Stimulated activated CD8-positive, alpha-beta memory T cell treated with anti-CD3 and anti-CD28 coated beads, Interleukin-15, amount 100 ng/mL, for 4 hours (primary cell): ENCODE data around the gene SCYGR3.
"Not testable (repeated sequence)": the region's sequence is repeated elsewhere in the genome, so short reads cannot be mapped to it uniquely, and the experiment has no call there.

Experiments
- DNase-seq, 2 donors: peaks; one replicate each; pipeline ENCODE4 v3.0.0-alpha.2; 2020; ENCODE audit warnings: low read depth in 2 of 2

The SCYGR3 gene

DNA sequence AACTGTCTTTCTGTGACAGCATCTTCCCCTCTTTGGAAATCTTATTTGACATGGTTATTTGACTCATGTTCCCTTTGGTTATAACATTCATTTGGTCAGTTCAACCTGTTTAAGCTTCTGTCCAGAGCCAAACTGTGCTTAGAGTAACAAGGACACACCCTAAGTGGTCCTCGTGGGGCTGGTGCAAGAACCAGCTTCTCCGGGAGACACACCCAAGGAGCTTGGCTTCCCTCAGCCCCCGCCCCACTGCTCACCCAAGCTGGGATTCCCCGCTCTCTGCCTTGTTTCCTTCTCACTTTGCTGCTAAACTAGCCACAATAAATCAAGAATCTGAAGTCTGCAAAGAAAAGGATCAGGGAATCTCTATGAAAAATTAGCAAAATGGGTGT lies 1.4 kb downstream of the SCYGR3 start:
- no peak for DNase-seq

DNA sequence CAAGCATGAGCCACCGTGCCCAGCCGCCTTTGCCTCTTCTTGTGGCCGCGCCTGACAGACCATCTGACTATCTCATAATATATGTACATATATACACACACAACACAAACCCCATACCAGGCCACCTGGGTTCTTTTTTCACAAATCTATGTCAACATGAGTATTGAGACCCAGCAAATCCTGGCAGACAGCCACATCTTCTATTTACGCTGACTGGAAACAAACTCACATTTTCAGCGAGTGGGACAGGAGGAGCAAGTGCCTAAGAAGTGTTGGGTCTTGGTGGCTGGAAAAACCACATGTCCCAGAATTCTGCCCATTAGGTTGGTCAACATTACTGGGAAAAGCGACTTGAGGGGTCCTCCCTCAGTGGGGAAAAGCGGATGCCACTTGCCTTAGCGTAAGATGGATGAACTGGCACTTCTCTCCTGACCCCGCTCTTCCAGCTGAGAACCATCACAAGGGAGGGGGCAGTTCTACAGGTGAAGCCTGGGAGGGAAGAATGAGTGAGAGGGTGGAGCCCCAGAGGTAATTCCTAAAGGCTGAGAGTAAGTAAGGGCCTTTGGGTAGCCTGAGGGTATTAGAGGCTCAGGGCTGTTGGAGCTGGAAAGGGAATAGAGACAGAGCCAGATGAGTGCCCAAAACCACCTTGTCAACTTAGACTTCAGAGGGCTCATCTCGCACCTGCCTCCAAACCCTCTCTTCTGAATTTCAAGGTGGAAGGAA lies 1.9 kb downstream of the SCYGR3 start:
- no peak for DNase-seq

DNA sequence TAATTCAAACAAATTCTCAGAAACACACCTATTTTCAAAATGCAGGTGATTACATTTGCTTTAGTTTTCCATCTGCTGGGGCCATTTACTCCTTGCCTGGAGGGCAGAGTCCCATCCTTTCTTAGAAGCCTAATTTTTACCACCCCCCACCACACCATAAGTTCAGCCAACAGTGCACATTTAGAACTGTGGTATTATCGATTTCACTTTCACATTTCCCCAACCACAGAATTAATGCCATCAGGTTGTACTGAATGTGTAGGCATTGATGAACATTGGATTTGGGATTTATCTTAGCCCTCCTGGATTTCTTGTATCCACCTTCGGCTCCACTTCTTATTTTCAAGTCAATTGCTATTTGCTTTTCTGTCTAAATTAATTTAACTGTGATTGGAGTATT lies 4.5 kb downstream of the SCYGR3 start:
- DNase-seq: no peak

DNA sequence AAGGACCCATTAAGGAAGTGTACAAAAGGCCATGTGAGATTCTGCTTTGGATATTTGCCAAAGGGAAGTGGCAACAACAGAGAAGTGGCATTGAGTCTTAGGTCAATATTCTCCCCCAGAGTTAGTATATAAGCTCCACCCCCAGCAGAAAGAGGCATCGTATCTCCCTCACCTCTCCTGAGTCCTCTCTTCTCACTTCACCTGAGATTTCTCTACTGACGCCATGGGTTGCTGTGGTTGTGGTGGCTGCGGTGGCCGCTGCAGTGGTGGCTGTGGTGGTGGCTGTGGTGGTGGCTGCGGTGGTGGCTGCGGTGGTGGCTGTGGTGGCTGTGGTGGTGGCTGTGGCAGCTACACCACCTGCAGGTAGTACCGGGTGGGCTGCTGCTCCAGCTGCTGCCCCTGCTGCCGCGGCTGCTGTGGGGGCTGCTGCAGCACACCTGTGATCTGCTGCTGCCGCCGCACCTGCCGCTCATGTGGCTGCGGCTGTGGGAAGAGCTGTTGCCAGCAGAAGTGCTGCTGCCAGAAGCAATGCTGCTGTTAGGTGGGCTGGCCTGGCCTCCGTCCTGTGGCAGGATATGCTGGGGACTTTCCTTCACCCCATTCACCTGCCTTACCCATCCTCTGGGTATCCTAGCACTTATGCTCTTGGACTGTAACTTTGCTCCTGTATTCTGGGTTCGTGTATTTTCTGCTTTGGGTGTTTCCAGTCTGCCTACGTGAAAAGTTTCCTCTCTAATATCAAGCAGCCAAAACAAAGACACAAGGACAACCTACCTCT lies 5.9 kb downstream of the SCYGR3 start:
- no peak for DNase-seq

DNA sequence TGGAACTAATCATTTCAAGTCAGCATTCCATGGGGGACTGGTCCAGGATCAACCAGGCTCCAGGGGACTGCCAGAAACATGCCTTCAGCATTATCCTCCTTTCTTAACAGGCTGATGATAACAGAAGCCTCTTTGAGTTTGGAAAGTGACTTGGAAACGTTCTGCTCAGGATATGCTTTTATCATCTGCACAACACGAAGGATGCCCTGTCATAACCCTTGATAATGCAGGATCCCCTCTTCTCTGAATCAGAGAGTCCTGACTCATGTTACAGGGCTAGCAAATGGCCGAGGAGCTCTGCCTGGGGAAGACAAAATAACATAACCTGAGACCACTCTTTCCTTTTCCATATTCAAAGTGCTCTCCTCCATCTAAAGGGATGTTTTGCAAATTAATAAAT lies 6.7 kb downstream of the SCYGR3 start:
- no peak for DNase-seq

DNA sequence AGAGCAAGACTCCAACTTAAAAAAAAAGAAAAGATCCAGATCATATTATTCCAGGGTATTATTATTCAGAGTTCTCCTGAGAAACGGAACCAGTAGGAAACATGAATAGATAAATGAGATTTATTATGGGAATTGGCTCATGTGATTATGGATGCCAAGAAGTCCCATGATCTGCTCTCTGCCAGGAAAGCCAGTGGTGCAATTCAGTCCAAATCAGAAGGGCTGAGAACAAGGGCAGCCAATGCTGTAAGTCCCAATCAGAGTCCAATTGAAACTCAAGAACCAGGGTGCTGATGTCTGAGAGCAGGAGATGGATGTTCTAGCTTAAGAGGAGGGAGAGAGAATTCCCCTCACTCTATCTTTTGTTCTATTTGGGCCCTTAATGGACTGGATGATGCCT lies 8.2 kb downstream of the SCYGR3 start:
- DNase-seq: no peak

DNA sequence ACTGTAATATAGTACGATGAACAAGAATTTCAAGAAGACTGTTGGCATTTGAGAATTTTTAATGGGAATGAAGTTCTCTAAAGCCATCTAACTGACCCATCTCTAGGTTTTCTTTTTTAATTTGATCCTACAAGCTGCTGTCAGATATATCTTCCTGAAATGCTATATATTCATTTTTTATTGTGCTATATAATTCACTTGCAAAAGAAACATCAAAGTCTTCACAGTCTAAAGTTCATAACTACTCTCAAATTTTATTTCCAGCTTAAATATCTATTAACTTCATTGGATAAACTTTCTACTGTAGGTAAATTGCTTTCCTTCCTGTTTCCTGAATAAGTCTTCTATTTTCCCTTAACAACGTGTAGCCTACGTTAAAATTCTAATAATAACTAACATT lies 12.3 kb downstream of the SCYGR3 start:
- DNase-seq: no peak

DNA sequence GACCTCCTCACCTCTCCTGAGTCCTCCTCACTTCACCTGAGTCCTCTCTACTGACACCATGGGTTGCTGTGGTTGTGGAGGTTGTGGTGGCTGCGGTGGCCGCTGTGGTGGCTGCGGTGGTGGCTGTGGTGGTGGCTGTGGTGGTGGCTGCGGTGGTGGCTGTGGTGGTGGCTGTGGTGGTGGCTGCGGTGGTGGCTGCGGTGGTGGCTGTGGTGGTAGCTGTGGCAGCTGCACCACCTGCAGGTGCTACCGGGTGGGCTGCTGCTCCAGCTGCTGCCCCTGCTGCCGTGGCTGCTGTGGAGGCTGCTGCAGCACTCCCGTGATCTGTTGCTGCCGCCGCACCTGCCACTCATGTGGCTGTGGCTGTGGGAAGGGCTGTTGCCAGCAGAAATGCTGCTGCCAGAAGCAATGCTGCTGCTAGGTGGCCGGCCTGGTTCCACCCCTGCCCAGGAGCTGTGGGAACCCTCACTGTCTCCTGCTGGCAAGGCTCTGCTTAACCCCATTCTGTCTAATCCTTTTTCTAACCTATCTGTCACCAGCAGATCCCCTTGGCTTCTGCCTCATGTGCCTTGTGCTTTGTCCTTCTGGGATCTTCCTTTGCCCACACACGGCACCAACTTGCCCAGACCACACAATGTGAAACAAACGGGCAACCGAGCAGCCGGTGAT lies 15.7 kb downstream of the SCYGR3 start, which contains the start of gene SCYGR2:
Gene SCYGR2, plus strand, starts transcription at position 59 of the 669 bp plus-strand sequence. Its CDS starts 0 bp downstream, at position 59.
- DNase-seq: not testable (repeated sequence)

DNA sequence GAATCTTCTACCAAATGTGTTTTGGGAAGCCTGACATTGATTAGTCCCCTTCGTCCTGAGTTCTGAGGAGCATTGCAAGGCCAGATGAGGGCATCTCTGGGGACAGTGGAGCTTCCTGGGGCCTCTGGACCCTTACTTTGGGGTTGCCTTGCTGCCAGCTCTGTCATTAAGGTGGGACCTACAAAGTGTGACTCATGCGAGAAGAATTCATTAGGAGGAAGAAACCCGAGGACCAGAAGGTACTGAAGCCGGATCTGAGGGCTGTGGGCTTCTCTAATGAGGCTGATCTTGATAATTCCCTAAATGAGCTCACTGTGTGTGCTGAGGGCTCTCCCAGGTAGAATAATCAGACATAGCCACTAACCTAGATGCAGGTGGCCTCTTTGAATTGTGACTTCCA lies 16.6 kb downstream of the SCYGR3 start:
- DNase-seq: no peak

DNA sequence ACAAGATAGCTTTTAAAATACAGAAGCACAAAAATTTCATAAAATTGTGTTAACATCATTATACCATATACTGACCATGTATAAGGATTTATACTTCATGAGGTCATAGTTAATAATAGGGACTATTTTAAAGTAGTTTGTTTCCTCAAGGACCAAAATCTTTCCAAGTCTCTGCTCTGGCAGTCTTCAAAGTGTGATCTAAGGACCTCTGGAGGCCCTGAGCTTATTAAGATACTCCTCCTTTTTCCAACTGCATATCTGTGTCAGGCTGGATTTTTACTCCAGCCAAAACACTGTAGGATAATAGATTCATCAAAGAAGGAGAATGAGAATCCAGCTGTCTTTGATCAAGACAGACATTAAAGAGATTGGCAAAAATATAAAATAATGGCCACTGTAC lies 17.6 kb downstream of the SCYGR3 start:
- DNase-seq: no peak

DNA sequence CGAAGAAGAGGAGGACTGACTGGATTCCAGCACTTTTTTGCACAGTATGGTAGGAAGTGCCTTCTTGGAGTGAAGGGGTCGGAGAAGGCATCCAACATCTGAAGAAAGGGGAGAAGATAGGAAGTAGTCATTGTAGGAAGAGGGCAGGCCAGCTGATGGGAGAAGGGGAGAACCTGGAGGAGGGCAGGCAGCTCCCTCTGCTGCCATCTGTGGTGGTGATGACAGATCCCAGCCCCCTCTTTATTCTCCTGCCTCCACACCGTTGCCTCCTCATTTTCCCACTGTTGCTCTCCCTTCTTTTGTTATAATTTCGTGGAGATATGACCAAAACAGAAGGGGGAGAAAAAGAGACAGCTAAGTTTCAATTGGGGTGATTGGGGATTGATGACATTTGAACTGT lies 18.8 kb downstream of the SCYGR3 start:
- DNase-seq: no peak

DNA sequence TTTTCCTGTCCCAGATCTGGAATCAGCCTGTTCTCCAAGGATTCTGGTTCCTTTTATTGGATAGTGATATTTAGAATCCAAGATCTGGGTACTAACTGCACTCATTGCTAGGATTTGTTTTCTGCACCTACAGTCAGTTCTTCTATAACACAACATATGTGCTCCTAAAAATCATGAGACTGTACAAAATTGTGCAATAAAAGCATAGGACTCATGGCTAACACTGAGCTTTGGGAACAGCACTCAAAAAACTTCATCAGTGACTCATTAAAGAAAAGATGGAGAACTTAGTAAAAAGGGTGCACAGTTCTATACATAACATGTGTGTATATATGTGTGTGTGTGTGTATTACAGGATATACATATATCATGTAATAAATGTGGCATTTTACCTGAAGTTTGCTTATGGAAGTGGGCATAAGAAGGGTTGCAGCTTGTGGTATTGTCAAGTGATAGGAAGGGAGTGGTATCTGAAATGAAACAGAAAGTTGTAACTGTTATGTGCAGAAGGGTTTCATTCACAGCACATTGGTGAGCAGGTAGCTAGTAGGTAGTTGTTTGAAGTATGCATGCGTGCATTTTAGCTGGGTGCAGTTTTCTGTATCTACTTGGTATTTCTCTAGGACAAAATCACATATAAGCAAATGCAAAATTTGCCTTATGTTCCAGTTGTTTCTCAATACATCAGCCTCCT lies 21.8 kb downstream of the SCYGR3 start:
- DNase-seq: no peak

DNA sequence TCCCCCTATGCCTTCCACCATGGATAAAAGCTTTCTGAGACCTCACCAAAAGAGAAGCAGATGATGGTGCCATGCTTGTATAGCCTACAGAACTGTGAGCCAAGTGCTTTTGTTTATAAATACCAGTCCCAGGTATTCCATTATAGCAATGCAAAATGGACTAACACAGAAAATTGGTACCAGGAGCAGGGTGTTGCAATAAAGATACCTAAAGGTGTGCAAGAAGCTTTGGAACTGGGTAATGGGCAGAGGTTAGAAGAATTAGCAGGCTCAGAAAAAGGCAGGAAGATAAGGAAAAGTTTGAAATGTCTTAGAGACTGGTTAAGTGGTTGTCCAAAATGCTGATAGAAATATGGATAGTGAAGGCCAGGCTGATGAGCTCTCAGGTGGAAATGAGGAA lies 32.3 kb downstream of the SCYGR3 start:
- DNase-seq: no peak

DNA sequence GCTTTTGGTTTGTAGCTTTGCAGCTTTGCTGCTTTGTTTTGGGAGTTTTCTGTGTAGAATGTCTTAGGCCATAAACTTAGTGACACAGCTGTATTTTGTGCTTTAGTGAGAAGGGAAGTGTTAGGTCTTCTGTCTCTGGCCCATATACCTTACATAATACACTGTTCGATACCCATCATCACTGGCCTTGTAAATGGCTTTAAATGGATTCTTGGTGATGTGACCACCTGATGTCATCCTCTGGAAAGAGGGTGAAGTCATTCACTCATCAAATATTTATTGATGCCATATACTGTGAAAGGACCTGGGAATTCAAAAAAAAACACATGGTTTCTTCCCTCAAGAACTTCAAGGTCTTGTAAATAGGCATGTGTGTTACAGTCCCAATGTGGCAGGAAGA lies 34.8 kb downstream of the SCYGR3 start:
- DNase-seq: no peak

DNA sequence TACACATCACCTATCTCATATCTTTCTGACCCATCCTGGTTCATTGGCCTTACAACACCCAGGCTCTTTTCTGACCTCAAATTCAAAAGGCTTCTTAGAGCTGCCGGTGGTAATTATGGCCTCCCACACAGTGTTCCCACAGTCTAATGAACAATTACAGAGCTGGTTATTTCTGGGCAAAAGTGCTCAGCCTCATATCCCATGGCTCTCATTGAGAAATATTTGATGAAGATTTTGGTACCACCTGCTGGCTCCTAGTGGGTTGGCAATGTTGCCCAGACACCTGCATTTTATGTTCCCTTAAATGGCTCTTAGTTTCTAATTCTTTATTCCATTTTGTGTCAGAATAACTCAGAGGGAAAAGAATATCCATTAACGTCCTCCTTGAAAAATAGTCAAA lies 36.0 kb downstream of the SCYGR3 start:
- DNase-seq: no peak

DNA sequence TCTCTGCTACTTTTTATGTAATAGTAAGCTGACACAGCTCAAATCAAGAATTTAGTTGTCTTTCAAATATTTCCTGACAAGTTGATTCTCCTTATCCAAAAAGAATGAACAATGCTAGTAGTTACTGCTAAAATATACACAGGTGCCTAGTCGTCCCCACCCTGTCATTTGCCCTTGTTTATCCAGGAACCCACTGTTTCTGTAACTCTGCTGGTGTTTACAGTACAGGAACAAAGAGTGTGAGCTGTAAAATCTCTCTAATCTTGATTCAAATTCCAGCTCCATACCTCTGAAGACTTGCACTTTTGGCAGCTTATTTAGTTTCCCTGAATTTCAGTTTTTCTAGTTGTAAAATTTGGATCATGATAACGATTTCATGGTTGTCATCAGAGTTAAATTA lies 37.1 kb downstream of the SCYGR3 start:
- DNase-seq: no peak

DNA sequence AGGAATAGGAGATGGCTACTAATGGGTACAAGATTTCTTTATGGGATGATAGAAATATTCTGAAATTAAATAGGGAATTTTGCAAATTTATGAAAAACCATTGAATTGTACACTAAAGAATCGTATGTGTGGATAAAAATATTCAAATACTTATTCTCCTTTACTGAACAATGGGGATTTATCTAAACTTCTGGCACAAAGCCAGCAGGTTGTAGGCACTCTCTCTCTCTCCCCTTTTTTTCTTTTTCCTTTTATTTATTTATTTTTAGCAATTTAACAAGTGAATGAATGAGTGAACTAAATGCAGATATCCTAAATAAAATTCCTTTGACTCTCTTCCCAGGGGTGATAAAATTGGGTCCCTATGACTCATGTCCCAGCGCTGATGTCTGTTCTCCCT lies 37.8 kb downstream of the SCYGR3 start:
- no peak for DNase-seq

DNA sequence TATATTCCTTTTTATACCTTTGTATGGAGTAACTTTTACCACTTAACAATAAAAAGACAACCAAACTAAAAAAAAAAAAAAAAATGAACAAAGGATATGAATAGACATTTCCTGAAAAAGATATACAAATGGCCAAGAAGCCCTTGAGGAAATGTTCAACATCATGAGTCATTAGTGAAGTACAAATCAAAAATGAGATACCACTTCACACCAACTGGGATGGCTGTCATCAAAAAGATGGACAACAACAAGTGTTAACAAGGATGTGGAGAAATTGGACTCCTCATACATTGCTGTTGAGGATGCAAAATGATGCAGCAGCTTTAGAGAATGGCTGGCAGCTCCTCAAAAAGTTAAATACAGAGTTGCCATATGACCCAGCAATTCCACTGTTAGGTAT lies 38.5 kb downstream of the SCYGR3 start:
- no peak for DNase-seq

DNA sequence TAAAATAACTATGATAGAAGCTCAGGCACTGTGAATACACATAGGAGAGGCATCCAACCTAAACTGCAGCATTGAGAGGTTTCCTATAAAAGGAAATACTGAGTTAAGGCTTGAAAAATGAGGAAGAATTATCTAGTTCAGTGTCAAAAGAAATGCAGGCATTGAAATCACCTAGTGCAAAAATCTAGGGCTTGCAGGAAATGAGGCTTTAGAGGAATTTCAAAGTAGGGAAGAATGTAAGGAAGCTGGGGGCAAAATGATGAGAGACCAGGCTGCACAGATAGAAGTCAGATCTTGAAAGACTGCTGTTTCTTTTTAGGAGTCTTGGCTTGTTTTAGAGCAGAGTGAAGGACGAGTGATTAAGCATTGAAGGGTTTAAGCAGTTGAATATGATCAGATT lies 44.0 kb downstream of the SCYGR3 start:
- DNase-seq: no peak

DNA sequence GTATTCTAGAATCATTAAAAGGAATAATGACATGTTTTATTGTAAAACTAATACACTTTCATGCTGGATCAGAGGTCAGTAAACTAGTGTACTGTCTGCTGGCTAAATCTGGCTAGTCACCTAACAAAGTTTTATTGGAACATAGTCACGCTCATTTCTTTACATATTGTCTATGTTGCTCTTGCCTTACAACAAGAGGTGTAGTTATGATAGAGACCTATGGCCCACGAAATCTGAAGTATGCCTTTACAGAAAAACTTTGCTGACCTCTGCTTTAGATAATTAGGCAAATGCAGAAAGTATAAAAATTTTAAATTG lies 45.8 kb downstream of the SCYGR3 start:
- no peak for DNase-seq

DNA sequence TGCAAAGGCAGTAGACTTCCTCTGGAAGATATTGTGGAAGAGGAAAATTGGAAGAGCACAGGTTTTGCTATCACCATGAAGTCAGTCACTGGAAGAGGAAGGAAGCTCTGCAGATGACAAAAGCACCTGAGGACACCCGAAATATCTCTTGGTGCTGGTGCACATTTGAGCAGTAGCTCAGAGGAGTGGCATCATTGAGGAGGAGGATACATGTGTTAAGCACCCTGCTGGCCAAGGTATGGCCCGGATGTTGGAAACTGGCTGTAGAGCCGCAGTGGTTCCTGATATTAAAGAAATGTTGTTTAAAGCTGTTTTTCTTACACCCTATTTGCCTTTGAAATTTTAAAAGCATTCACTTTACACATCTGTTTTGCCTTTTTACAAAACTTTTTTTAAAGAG lies 48.6 kb downstream of the SCYGR3 start:
- DNase-seq: no peak

DNA sequence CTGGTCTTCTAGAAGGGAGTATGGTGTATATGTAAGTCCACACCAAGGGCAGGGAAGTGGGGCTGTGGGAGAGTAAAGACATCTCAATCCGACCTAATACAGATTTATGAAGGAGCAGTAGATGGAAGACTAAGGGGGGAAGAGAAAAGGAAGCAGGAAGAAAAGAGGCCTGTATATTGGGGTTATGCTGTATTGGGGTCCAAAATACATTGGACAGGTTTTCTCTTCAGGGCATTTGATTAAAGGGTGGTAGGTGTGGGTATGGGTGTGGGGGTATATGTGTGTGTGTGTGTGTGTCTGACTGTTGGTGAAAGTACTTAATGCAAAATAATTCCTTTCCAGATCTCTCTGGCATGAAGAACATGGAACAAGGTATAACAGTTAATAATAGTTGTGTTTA lies 49.6 kb downstream of the SCYGR3 start:
- DNase-seq: no peak
